K562 (cell line): ENCODE data around the gene CCNYL1. TPM values are rescaled to one million over a fixed set of nuclear protein-coding genes. Genes with fewer than 3 reads are reported as not detected.

Experiments
- ATAC-seq: fragments of 200-7000 bp; cut with Tn5 transposase; 3 replicates; pipeline ENCODE4 v1.9.1; 2020; ENCODE audit warnings: moderate library complexity
- BruUV-seq: library from RNA; stranded (reverse); fragments of 400-500 nt; replicated peaks from 2 replicates; lab custom pipeline; 2021; lab: Mats Ljungman, UMichigan
- CTCF ChIA-PET: fragments of 300-600 bp; formaldehyde crosslinking; extraction: SDS; loops from one replicate; lab custom pipeline; 2021; ENCODE audit warnings: low intra/inter-chr PET ratio; lab: Yijun Ruan, JAX
- POLR2A ChIA-PET: fragments of 300-600, 350-650 bp; sonication (Branson Sonifier 250); formaldehyde crosslinking; extraction: SDS; loops from one replicate; lab custom pipeline; 2021; ENCODE audit warnings: antibody characterized with exemption, inconsistent platforms; lab: Yijun Ruan, JAX
- DNase-seq, 4 experiments: peaks; one replicate each; pipeline versions ENCODE4 v3.0.0 to v3.0.0-alpha.2; 2011 to 2018; ENCODE audit warnings: low spot score in 3 of 4, mixed read lengths in 3 of 4; ENCODE audit errors: extremely low read depth in 1 of 4
- FAIRE-seq: peaks from 2 replicates; lab custom pipeline; 2011; peaks lifted over from hg19 to GRCh38; lab: Jason Lieb, UNC
- H2AFZ ChIP-seq: 2 replicates; pipeline ENCODE4 v1.6.0; 2011; ENCODE audit warnings: low read depth, low read length, control low read depth, inconsistent platforms
- H3K27ac ChIP-seq: fragments of 200-600 bp; 3 replicates; pipeline ENCODE4 v1.8.0; 2011; ENCODE audit warnings: low read depth, mild to moderate bottlenecking, control low read depth, inconsistent platforms, low read length, moderate library complexity, mixed read lengths; ENCODE audit errors: extremely low read depth
- H3K27me3 ChIP-seq, 2 experiments: fragments of 300-600 bp in 1 of 2; 2 replicates in 1 of 2; 3 replicates in 1 of 2; pipeline versions ENCODE4 v1.6.0 to v1.8.0; 2011; ENCODE audit warnings: inconsistent platforms in 2 of 2, low read length in 2 of 2, mild to moderate bottlenecking in 1 of 2, mixed read lengths in 1 of 2, moderate library complexity in 1 of 2; ENCODE audit not compliant: control insufficient read depth in 2 of 2, insufficient read depth in 2 of 2
- H3K36me3 ChIP-seq: fragments of 300-600 bp; 3 replicates; pipeline ENCODE4 v1.8.0; 2011; ENCODE audit warnings: mild to moderate bottlenecking, low read length, inconsistent platforms; ENCODE audit not compliant: control insufficient read depth, insufficient read depth
- H3K4me1 ChIP-seq, 2 experiments: fragments of 200-600 bp in 1 of 2; replicated peaks in 1 of 2; 2 replicates in 1 of 2; 3 replicates in 1 of 2; pipeline versions ENCODE4 v1.5.1 to v1.8.0; 2011; ENCODE audit warnings: inconsistent platforms in 2 of 2, low read length in 2 of 2, mild to moderate bottlenecking in 1 of 2, mixed read lengths in 1 of 2, moderate library complexity in 1 of 2; ENCODE audit not compliant: control insufficient read depth in 2 of 2, insufficient read depth in 2 of 2
- H3K4me2 ChIP-seq: 2 replicates; pipeline ENCODE4 v1.6.1; 2011; ENCODE audit warnings: low read length, control low read depth, inconsistent platforms, mixed read lengths; ENCODE audit not compliant: insufficient read depth
- H3K4me3 ChIP-seq: fragments of 200-600 bp; sonication (generic), shearing (Covaris generic); 2 replicates; pipeline ENCODE4 v1.5.1; 2016; ENCODE audit warnings: control low read depth, inconsistent platforms
- H3K79me2 ChIP-seq: fragments of 200-600 bp; 3 replicates; pipeline ENCODE4 v1.8.0; 2011; ENCODE audit warnings: low read length, inconsistent platforms; ENCODE audit not compliant: control insufficient read depth, insufficient read depth
- H3K9ac ChIP-seq, 2 experiments: 2 replicates each; pipeline versions ENCODE4 v1.6.0 to v1.6.1; 2011; ENCODE audit warnings: low read depth in 2 of 2, low read length in 2 of 2, control low read depth in 1 of 2, inconsistent platforms in 1 of 2, mild to moderate bottlenecking in 1 of 2, mixed read lengths in 1 of 2; ENCODE audit not compliant: insufficient read depth in 1 of 2
- H3K9me1 ChIP-seq: one replicate; pipeline ENCODE4 v1.6.0; 2011; ENCODE audit warnings: inconsistent platforms, mild to moderate bottlenecking, low read length, moderate library complexity; ENCODE audit not compliant: control insufficient read depth, insufficient read depth
- H3K9me3 ChIP-seq: replicated peaks from 2 replicates; pipeline ENCODE4 v1.5.1; 2011; ENCODE audit warnings: low read depth, low read length, inconsistent platforms; ENCODE audit not compliant: control insufficient read depth, insufficient read depth
- H4K20me1 ChIP-seq: replicated peaks from 2 replicates; pipeline ENCODE4 v1.6.1; 2011; ENCODE audit warnings: low read length, inconsistent platforms, mixed read lengths; ENCODE audit not compliant: control insufficient read depth, insufficient read depth
- COPS2 ChIP-seq: fragments of 450-650 bp; conservative IDR thresholded peaks from 2 replicates; pipeline ENCODE4 v1.6.1; 2016; ENCODE audit warnings: mild to moderate bottlenecking, moderate library complexity
- HMG20A ChIP-seq: fragments of 450-650 bp; formaldehyde crosslinking; conservative IDR thresholded peaks from 2 replicates; pipeline ENCODE4 v1.4.0; 2020; ENCODE audit warnings: mild to moderate bottlenecking, mixed read lengths
- KAT8 ChIP-seq: fragments of 450-650 bp; IDR thresholded peaks from 2 replicates; pipeline ENCODE4 v1.6.1; 2016; ENCODE audit warnings: low read depth, mild to moderate bottlenecking
- RFX7 ChIP-seq: fragments of 250-450 bp; sonication (Bioruptor Pico); IDR thresholded peaks from 2 replicates; pipeline ENCODE4 v1.5.1; 2021; ENCODE audit warnings: mild to moderate bottlenecking
- SP2 ChIP-seq: IDR thresholded peaks from 2 replicates; pipeline ENCODE4 v1.6.1; 2011; ENCODE audit warnings: mild to moderate bottlenecking, low read depth, low read length, moderate library complexity; ENCODE audit not compliant: poor library complexity, severe bottlenecking; ENCODE audit errors: extremely low read depth
- ZNF347 ChIP-seq: fragments of 450-650 bp; formaldehyde crosslinking; IDR thresholded peaks from 2 replicates; pipeline ENCODE4 v1.4.0; 2020; ENCODE audit warnings: low read depth, mild to moderate bottlenecking, moderate library complexity
- WGBS: fragments of 100-300 bp; shearing (Covaris generic); methylation state at CpG from one replicate; pipeline ENCODE4 v1.1.6; 2016; ENCODE audit warnings: low coverage, mixed read lengths; ENCODE audit not compliant: insufficient coverage; ENCODE audit errors: missing lambda C conversion rate; 5-methylcytosine and 5-hydroxymethylcytosine counted together
- in situ Hi-C: fragments of 300-500 bp; cut with MboI; formaldehyde crosslinking; loops from 4 replicates; pipeline ENCODE4 v1.15.0; 2018; ENCODE audit warnings: inconsistent platforms, mixed read lengths
- intact Hi-C: fragments of 100-400 bp; cut with micrococcal nuclease; formaldehyde crosslinking; loops from 2 replicates; pipeline ENCODE4 v1.14.2; 2022
- polyA plus RNA-seq, 8 experiments: library from polyadenylated mRNA; depleted of rRNA in 4 of 8; stranded (reverse) in 5 of 8; unstranded in 3 of 8; fragments of >200 nt; fragmentation: Nextera tagmentation in 2 of 8; fragmentation: Illumina TruSeq in 1 of 8; extraction: Ambion mirVana in 2 of 8; extraction: Trizol in 1 of 8; gene quantifications; 2 replicates each; pipeline versions ENCODE4 v1.2.1 to v1.2.3, GENCODE V29; 2011 to 2014; ENCODE audit warnings: inconsistent platforms in 1 of 8, missing spikeins in 1 of 8
- total RNA-seq, 7 experiments: library from RNA; depleted of rRNA in 6 of 7; stranded (reverse); fragments of >200 nt in 6 of 7; fragmentation: Illumina TruSeq in 2 of 7; extraction: Trizol in 2 of 7; gene quantifications; 2 replicates each; pipeline versions ENCODE4 v1.2.1 to v1.2.3, GENCODE V29; 2011 to 2021; ENCODE audit warnings: low replicate concordance in 1 of 7
- TF ChIP-seq, protein P1 (sequence below): fragments of 250-450 bp; sonication (Bioruptor Pico); IDR thresholded peaks from 2 replicates; pipeline ENCODE4 v1.8.0; 2022; ENCODE audit warnings: inconsistent platforms, mild to moderate bottlenecking, moderate library complexity, borderline replicate concordance
- TF ChIP-seq, protein P2 (sequence below): fragments of 250-450 bp; sonication (Bioruptor Pico); IDR thresholded peaks from 2 replicates; pipeline ENCODE4 v1.4.0; 2020; ENCODE audit warnings: borderline replicate concordance
- TF ChIP-seq, protein P3 (sequence below), 2 experiments: fragments of 450-650 bp; formaldehyde crosslinking in 1 of 2; IDR thresholded peaks; 2 replicates each; pipeline versions ENCODE4 v1.4.0 to v1.6.1; 2014 to 2020; ENCODE audit warnings: mild to moderate bottlenecking in 2 of 2, borderline replicate concordance in 1 of 2, low read depth in 1 of 2

Gene CCNYL1
- total and polyA plus RNA-seq, 9 of the 15 experiments (the other 6 are each of a cell fraction or from before 2014, with no cell fraction given), result 1.9 to 7.5 (median 4.7) TPM

DNA sequence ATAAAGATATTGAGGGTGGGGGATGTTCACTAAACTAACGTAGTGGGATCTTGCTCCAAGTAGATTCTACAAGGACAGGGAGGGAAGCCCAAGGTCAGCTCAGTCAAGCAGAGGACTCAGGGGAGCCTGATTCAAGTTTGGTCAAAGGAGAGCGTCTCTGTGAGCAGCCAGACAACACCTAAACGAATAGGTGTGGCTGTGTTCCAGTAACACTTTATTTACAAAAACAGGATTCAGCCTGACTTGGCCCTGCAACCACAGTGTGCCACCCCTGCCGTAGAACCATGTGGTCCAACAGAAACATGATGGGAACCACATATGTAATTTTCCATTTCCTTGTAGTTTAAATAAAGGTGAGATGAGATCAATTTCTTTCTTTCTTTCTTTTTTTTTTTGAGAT is 76.4 kb downstream of the CCNYL1 start (continued):
- TF ChIP-seq, protein P1, sequence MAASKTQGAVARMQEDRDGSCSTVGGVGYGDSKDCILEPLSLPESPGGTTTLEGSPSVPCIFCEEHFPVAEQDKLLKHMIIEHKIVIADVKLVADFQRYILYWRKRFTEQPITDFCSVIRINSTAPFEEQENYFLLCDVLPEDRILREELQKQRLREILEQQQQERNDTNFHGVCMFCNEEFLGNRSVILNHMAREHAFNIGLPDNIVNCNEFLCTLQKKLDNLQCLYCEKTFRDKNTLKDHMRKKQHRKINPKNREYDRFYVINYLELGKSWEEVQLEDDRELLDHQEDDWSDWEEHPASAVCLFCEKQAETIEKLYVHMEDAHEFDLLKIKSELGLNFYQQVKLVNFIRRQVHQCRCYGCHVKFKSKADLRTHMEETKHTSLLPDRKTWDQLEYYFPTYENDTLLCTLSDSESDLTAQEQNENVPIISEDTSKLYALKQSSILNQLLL (CRISPR knock-in tag), result no peak
- TF ChIP-seq KAT8 (no peak), RFX7 (CRISPR knock-in tag) (no peak), SP2 (no peak), HMG20A (CRISPR knock-in tag) (no peak), COPS2 (no peak)
- TF ChIP-seq, protein P2, sequence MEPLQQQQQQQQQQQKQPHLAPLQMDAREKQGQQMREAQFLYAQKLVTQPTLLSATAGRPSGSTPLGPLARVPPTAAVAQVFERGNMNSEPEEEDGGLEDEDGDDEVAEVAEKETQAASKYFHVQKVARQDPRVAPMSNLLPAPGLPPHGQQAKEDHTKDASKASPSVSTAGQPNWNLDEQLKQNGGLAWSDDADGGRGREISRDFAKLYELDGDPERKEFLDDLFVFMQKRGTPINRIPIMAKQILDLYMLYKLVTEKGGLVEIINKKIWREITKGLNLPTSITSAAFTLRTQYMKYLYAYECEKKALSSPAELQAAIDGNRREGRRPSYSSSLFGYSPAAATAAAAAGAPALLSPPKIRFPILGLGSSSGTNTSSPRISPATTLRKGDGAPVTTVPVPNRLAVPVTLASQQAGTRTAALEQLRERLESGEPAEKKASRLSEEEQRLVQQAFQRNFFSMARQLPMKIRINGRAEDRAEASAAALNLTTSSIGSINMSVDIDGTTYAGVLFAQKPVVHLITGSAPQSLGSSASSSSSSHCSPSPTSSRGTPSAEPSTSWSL (CRISPR knock-in tag), result no peak

DNA sequence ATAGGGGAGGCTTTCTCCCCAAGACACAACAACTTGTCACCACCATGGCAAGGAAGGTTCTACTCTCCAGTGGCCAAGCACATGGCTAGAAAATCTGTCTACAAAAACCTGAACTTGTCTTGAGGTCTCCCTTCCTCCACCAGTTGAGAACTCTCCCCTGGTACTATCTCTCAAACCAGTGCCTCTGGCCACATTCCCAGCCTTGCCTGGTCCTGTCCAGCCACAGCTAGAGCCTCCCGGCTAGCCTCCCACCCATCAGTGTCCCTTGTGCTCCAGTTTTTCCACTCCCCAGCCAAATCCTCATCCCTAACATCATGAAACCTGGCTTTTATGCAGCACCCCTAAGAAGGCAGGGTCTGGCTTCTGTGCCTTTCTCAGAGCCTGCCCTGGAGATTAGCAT is 79.5 kb downstream of the CCNYL1 start:
- Histone ChIP-seq H3K9me3 (no peaks in the 10 kb centered on the region), H3K9me1 (no peaks in the 10 kb centered on the region), H3K4me3 (no peak overlapping the region), H3K36me3 (no peaks in the 10 kb centered on the region), H3K27me3 (no peaks in the 10 kb centered on the region)
- ATAC-seq (peak; percentile 28; the same call in 2 of the 3 replicates), DNase-seq (no peak), FAIRE-seq (no peak)
- in situ Hi-C loops (no loop called here), intact Hi-C loops (no loop called here)
- POLR2A ChIA-PET, result interaction anchor here (0.8 to 2.1 kb wide), 4 partner anchors 10 to 30 kb away, joined by 4 to 10 read pairs (median 6); no protein-coding TSS in a partner anchor
- TF ChIP-seq, protein P3, sequence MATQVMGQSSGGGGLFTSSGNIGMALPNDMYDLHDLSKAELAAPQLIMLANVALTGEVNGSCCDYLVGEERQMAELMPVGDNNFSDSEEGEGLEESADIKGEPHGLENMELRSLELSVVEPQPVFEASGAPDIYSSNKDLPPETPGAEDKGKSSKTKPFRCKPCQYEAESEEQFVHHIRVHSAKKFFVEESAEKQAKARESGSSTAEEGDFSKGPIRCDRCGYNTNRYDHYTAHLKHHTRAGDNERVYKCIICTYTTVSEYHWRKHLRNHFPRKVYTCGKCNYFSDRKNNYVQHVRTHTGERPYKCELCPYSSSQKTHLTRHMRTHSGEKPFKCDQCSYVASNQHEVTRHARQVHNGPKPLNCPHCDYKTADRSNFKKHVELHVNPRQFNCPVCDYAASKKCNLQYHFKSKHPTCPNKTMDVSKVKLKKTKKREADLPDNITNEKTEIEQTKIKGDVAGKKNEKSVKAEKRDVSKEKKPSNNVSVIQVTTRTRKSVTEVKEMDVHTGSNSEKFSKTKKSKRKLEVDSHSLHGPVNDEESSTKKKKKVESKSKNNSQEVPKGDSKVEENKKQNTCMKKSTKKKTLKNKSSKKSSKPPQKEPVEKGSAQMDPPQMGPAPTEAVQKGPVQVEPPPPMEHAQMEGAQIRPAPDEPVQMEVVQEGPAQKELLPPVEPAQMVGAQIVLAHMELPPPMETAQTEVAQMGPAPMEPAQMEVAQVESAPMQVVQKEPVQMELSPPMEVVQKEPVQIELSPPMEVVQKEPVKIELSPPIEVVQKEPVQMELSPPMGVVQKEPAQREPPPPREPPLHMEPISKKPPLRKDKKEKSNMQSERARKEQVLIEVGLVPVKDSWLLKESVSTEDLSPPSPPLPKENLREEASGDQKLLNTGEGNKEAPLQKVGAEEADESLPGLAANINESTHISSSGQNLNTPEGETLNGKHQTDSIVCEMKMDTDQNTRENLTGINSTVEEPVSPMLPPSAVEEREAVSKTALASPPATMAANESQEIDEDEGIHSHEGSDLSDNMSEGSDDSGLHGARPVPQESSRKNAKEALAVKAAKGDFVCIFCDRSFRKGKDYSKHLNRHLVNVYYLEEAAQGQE (IDR thresholded peaks at IDR 0.05; ENCODE audit: borderline replicate concordance), result peak; percentile 41
- TF ChIP-seq, protein P3 (CRISPR knock-in tag; IDR thresholded peaks at IDR 0.05; ENCODE audit: low read depth), result no peak
- TF ChIP-seq ZNF347, result no peak
- TF ChIP-seq, all 486 proteins: peak for 1
- Histone ChIP-seq H3K4me2 (no peak overlapping the region), H4K20me1 (no peaks in the 10 kb centered on the region), H3K4me1 (peaks cover 11 to 13% of the 10 kb centered on the region in 2 experiments; a peak in 4 of 5 replicates), H2AFZ (peak overlapping the region; percentile 62), H3K27ac (peak overlapping the region; percentile 17; the same call in 1 of the 3 replicates), H3K79me2 (no peaks in the 10 kb centered on the region), H3K9ac (peak overlapping the region in 1 of 2 experiments; percentile 38; a peak in 1 of 4 replicates)
- no TSS peak for BruUV-seq
- CTCF ChIA-PET, result no interaction called here
- WGBS, result 13% methylated on average over 1 of the region's 1 CpG
